Measurements from ENCODE around the gene GAS2L1. TPM values are rescaled to one million over a fixed set of nuclear protein-coding genes. Genes with fewer than 3 reads are reported as not detected.
A peak's percentile ranks its signal among the peaks of the same experiment; 100 is the strongest.

GAS2L1 gene
- total RNA-seq, 1 donor: 11.6 TPM

GRCh38 chr22:29269731-29270474 lies 36.5 kb upstream of the GAS2L1 start:
- TF ChIP-seq, protein P1, sequence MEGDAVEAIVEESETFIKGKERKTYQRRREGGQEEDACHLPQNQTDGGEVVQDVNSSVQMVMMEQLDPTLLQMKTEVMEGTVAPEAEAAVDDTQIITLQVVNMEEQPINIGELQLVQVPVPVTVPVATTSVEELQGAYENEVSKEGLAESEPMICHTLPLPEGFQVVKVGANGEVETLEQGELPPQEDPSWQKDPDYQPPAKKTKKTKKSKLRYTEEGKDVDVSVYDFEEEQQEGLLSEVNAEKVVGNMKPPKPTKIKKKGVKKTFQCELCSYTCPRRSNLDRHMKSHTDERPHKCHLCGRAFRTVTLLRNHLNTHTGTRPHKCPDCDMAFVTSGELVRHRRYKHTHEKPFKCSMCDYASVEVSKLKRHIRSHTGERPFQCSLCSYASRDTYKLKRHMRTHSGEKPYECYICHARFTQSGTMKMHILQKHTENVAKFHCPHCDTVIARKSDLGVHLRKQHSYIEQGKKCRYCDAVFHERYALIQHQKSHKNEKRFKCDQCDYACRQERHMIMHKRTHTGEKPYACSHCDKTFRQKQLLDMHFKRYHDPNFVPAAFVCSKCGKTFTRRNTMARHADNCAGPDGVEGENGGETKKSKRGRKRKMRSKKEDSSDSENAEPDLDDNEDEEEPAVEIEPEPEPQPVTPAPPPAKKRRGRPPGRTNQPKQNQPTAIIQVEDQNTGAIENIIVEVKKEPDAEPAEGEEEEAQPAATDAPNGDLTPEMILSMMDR (IDR thresholded peaks at IDR 0.05; ENCODE audit: extremely low read depth, low read depth, low read length): no peak
- Histone ChIP-seq H4K20me1 (ENCODE audit: insufficient read depth, low read length) (peaks cover 65% of the 10 kb centered on the region), H3K4me3 (ENCODE audit: insufficient read depth, low read length) (peak overlapping the region; percentile 98), H3K79me2 (ENCODE audit: insufficient read depth, low read length) (peaks cover 93% of the 10 kb centered on the region), H3K4me1 (ENCODE audit: insufficient read depth, low read length) (peaks cover 48% of the 10 kb centered on the region), H3K27me3 (ENCODE audit: insufficient read depth, low read length) (no peaks in the 10 kb centered on the region), H3K9me3 (ENCODE audit: low read depth, low read length) (no peaks in the 10 kb centered on the region), H2AFZ (ENCODE audit: low read length) (no peak overlapping the region), H3K4me2 (ENCODE audit: insufficient read depth, low read length) (peak overlapping the region; percentile 98), H3K36me3 (ENCODE audit: insufficient read depth, low read length) (peaks cover 53% of the 10 kb centered on the region), H3K27ac (ENCODE audit: low read depth, low read length) (peak overlapping the region; percentile 100)
- no peak for DNase-seq (ENCODE audit: insufficient read length, low spot score, missing footprints)

GRCh38 chr22:29270475-29271271 lies 35.8 kb upstream of the GAS2L1 start:
- peak overlapping the region; percentile 100 for H3K27ac ChIP-seq (ENCODE audit: low read depth, low read length)
- H3K27me3 ChIP-seq (ENCODE audit: insufficient read depth, low read length): no peaks in the 10 kb centered on the region
- H3K4me1 ChIP-seq (ENCODE audit: insufficient read depth, low read length): peaks cover 48% of the 10 kb centered on the region
- peaks cover 100% of the 10 kb centered on the region for H3K79me2 ChIP-seq (ENCODE audit: insufficient read depth, low read length)
- TF ChIP-seq, protein P1 (IDR thresholded peaks at IDR 0.05; ENCODE audit: extremely low read depth, low read depth, low read length): no peak
- H3K36me3 ChIP-seq (ENCODE audit: insufficient read depth, low read length): peaks cover 56% of the 10 kb centered on the region
- H3K4me3 ChIP-seq (ENCODE audit: insufficient read depth, low read length): peak overlapping the region; percentile 98
- peak overlapping the region; percentile 98 for H3K4me2 ChIP-seq (ENCODE audit: insufficient read depth, low read length)
- DNase-seq (ENCODE audit: insufficient read length, low spot score, missing footprints): peak; percentile 9
- peaks cover 72% of the 10 kb centered on the region for H4K20me1 ChIP-seq (ENCODE audit: insufficient read depth, low read length)
- H2AFZ ChIP-seq (ENCODE audit: low read length): no peak overlapping the region
- no peaks in the 10 kb centered on the region for H3K9me3 ChIP-seq (ENCODE audit: low read depth, low read length)

DNA sequence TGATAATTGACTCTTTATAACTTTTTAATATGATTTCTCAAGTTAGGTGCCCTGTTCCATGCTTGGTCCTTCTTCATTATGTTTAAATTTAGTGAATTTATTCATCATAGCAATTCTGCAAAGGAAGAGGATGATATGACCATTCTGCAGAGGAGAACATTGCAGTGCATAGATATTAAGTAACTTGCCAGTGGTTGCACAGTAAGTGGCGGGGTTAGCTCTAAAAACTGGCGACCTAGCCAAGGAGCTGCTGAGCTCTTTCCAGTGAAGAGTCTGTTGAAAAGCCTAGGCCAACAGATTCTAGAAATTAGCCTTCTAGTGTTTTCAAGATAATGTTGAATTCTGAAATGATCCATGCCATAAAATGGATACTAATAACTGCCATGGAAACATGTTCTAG lies 33.8 kb upstream of the GAS2L1 start:
- no peak overlapping the region for H2AFZ ChIP-seq (ENCODE audit: low read length)
- no peaks in the 10 kb centered on the region for H3K27me3 ChIP-seq (ENCODE audit: insufficient read depth, low read length)
- H3K4me3 ChIP-seq (ENCODE audit: insufficient read depth, low read length): no peak overlapping the region
- no peak for DNase-seq (ENCODE audit: insufficient read length, low spot score, missing footprints)
- no peak overlapping the region for H3K27ac ChIP-seq (ENCODE audit: low read depth, low read length)
- TF ChIP-seq, protein P1 (IDR thresholded peaks at IDR 0.05; ENCODE audit: extremely low read depth, low read depth, low read length): no peak
- H3K79me2 ChIP-seq (ENCODE audit: insufficient read depth, low read length): peaks cover 100% of the 10 kb centered on the region
- peaks cover 92% of the 10 kb centered on the region for H4K20me1 ChIP-seq (ENCODE audit: insufficient read depth, low read length)
- no peak overlapping the region for H3K4me2 ChIP-seq (ENCODE audit: insufficient read depth, low read length)
- H3K9me3 ChIP-seq (ENCODE audit: low read depth, low read length): no peaks in the 10 kb centered on the region
- peaks cover 75% of the 10 kb centered on the region for H3K36me3 ChIP-seq (ENCODE audit: insufficient read depth, low read length)
- H3K4me1 ChIP-seq (ENCODE audit: insufficient read depth, low read length): peaks cover 34% of the 10 kb centered on the region

DNA sequence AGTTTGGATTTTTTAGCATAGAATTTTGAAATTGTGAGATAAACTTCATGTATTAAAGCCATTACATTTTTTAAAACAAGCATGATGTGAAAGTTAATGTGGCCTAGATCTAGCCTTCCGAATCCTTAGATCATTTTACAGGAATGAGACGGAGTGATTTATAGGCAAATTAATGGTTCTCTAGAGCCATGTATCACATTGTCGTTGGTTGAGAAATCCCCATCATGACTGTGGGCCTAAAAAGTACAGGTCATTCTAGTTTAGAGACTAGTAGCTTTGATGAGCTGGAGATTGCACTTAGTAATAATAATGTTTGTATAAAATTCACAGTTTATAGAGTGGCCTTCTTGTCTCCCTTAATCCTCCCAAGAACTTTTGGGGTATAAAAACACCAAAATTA lies 31.3 kb upstream of the GAS2L1 start:
- Histone ChIP-seq H2AFZ (ENCODE audit: low read length) (no peak overlapping the region), H3K4me3 (ENCODE audit: insufficient read depth, low read length) (no peak overlapping the region), H3K9me3 (ENCODE audit: low read depth, low read length) (no peaks in the 10 kb centered on the region), H3K79me2 (ENCODE audit: insufficient read depth, low read length) (peaks cover 99% of the 10 kb centered on the region), H3K36me3 (ENCODE audit: insufficient read depth, low read length) (peaks cover 91% of the 10 kb centered on the region), H3K4me2 (ENCODE audit: insufficient read depth, low read length) (no peak overlapping the region), H3K27ac (ENCODE audit: low read depth, low read length) (peak overlapping the region; percentile 39), H3K4me1 (ENCODE audit: insufficient read depth, low read length) (peaks cover 22% of the 10 kb centered on the region), H3K27me3 (ENCODE audit: insufficient read depth, low read length) (no peaks in the 10 kb centered on the region), H4K20me1 (ENCODE audit: insufficient read depth, low read length) (peaks cover 94% of the 10 kb centered on the region)
- TF ChIP-seq, protein P1 (IDR thresholded peaks at IDR 0.05; ENCODE audit: extremely low read depth, low read depth, low read length): no peak
- DNase-seq (ENCODE audit: insufficient read length, low spot score, missing footprints): no peak
